Measurements from ENCODE around the gene MYBBP1A.

DNA sequence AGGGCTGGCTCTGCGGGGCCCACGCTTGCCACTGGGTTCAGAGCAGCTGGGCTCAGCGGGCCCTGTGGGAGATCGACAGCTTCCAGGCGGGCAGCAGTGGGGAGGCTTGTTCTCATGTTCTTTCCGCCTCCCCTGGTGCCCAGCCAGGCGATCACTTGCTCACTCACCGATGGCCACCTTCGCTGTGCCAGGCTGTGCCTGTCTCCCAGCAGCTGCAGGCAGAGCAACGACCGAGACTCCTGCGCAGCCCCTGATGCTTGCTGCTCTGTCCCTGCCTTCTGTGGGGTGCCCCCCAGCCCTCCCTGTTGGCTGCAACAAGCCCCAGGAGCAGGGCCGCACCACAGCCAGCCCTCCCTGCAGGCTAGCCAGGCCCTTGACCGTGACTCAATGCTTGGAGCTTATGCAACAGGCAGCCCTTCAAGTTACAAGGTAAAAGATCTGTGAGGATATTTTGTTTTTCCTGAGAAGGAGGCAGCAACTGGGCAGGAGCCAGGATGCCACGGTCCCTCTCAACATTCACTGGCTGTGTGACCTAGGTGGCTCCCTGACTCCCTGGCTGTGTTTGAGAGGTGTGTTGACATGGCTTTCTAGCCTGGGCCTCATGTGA is 66.1 kb downstream of the MYBBP1A start:
- TF ChIP-seq HOXA7 (CRISPR knock-in tag; IDR thresholded peaks at IDR 0.05), result no peak
- TF ChIP-seq EP300 (IDR thresholded peaks at IDR 0.05), result no peak
- no peak for TF ChIP-seq MAFK (IDR thresholded peaks at IDR 0.05; ENCODE audit: partially characterized antibody)
- no peak for TF ChIP-seq CTCF (IDR thresholded peaks at IDR 0.05)
- TF ChIP-seq MYC (IDR thresholded peaks at IDR 0.05; ENCODE audit: borderline replicate concordance, low read length), result no peak
